HUES48 (cell line): ENCODE measurements around the gene TP73.

Experiments
- H3K27ac ChIP-seq: one replicate; pipeline ENCODE4 v1.7.0; 2013; ENCODE audit warnings: low read depth, low read length, inconsistent platforms
- H3K27me3 ChIP-seq: 2 replicates; pipeline ENCODE4 v1.6.1; 2013; ENCODE audit warnings: mild to moderate bottlenecking, low read length; ENCODE audit not compliant: control insufficient read depth, insufficient read depth
- H3K36me3 ChIP-seq: 2 replicates; pipeline ENCODE4 v1.6.1; 2013; ENCODE audit warnings: low read length; ENCODE audit not compliant: control insufficient read depth, insufficient read depth
- H3K4me1 ChIP-seq: 2 replicates; pipeline ENCODE4 v1.6.1; 2013; ENCODE audit warnings: mild to moderate bottlenecking, low read length; ENCODE audit not compliant: control insufficient read depth, insufficient read depth
- H3K4me3 ChIP-seq: 2 replicates; pipeline ENCODE4 v1.5.1; 2013; ENCODE audit warnings: mild to moderate bottlenecking, low read depth, low read length
- H3K9ac ChIP-seq: 2 replicates; pipeline ENCODE4 v1.6.1; 2013; ENCODE audit warnings: mild to moderate bottlenecking, low read depth, low read length, moderate library complexity
- H3K9me3 ChIP-seq: 2 replicates; pipeline ENCODE4 v1.6.1; 2013; ENCODE audit warnings: low read length; ENCODE audit not compliant: control insufficient read depth, insufficient read depth

Gene TP73

GRCh38 chr1:3767328-3767925 is 115.1 kb downstream of the TP73 start:
- H3K36me3 ChIP-seq: no peaks in the 10 kb centered on the region

GRCh38 chr1:3768811-3769390 is 116.6 kb downstream of the TP73 start:
- no peaks in the 10 kb centered on the region; the same call in 1 of the 2 replicates for H3K9me3 ChIP-seq
- H3K4me1 ChIP-seq: peaks cover 6% of the 10 kb centered on the region; the same call in 1 of the 2 replicates
- H3K9ac ChIP-seq: no peak overlapping the region
- peaks cover 3% of the 10 kb centered on the region; the same call in 1 of the 2 replicates for H3K27me3 ChIP-seq
- H3K4me3 ChIP-seq: no peak overlapping the region
- H3K27ac ChIP-seq: no peak overlapping the region
- H3K36me3 ChIP-seq: no peaks in the 10 kb centered on the region

More at GRCh38 chr1:3767328-3767925, 115.1 kb downstream of the TP73 start:
- H3K27ac ChIP-seq: no peak overlapping the region
- H3K9me3 ChIP-seq: no peaks in the 10 kb centered on the region; the same call in 1 of the 2 replicates
- H3K4me1 ChIP-seq: peaks cover 6% of the 10 kb centered on the region; the same call in 1 of the 2 replicates
- H3K9ac ChIP-seq: no peak overlapping the region
- no peak overlapping the region for H3K4me3 ChIP-seq
- H3K27me3 ChIP-seq: peaks cover 3% of the 10 kb centered on the region; the same call in 1 of the 2 replicates

GRCh38 chr1:3770047-3770765 is 117.9 kb downstream of the TP73 start:
- H3K27me3 ChIP-seq: peaks cover 3% of the 10 kb centered on the region; the same call in 1 of the 2 replicates
- H3K9me3 ChIP-seq: no peaks in the 10 kb centered on the region; the same call in 1 of the 2 replicates
- no peak overlapping the region for H3K9ac ChIP-seq
- no peak overlapping the region for H3K27ac ChIP-seq
- no peaks in the 10 kb centered on the region for H3K36me3 ChIP-seq
- H3K4me1 ChIP-seq: peaks cover 6% of the 10 kb centered on the region; the same call in 1 of the 2 replicates
- H3K4me3 ChIP-seq: no peak overlapping the region

GRCh38 chr1:3771108-3772026 is 119.1 kb downstream of the TP73 start:
- Histone ChIP-seq H3K4me1 (peaks cover 6% of the 10 kb centered on the region; the same call in 1 of the 2 replicates), H3K4me3 (peak overlapping the region; percentile 76), H3K27ac (no peak overlapping the region), H3K9ac (peak overlapping the region; percentile 37; the same call in 1 of the 2 replicates), H3K9me3 (no peaks in the 10 kb centered on the region; the same call in 1 of the 2 replicates), H3K27me3 (peaks cover 3% of the 10 kb centered on the region; the same call in 1 of the 2 replicates), H3K36me3 (no peaks in the 10 kb centered on the region)

GRCh38 chr1:3772027-3772714 is 119.9 kb downstream of the TP73 start:
- H3K27ac ChIP-seq: no peak overlapping the region
- no peaks in the 10 kb centered on the region; the same call in 1 of the 2 replicates for H3K9me3 ChIP-seq
- peaks cover 3% of the 10 kb centered on the region; the same call in 1 of the 2 replicates for H3K27me3 ChIP-seq
- peak overlapping the region; percentile 37; the same call in 1 of the 2 replicates for H3K9ac ChIP-seq
- H3K36me3 ChIP-seq: no peaks in the 10 kb centered on the region
- H3K4me3 ChIP-seq: peak overlapping the region; percentile 76
- peaks cover 6% of the 10 kb centered on the region; the same call in 1 of the 2 replicates for H3K4me1 ChIP-seq

- Histone ChIP-seq H3K9me3 (no peaks in the 10 kb centered on the region; the same call in 1 of the 2 replicates), H3K4me1 (peaks cover 6% of the 10 kb centered on the region; the same call in 1 of the 2 replicates)
Observed at GRCh38 chr1:3772715-3773571, 120.6 kb downstream of the TP73 start, which contains the start of gene SMIM1. SMIM1 (plus strand) TSS chr1:3772749; CDS start chr1:3775374, 2,625 bp downstream.

GRCh38 chr1:3773572-3774275 is 121.4 kb downstream of the TP73 start:
- Histone ChIP-seq H3K9me3 (no peaks in the 10 kb centered on the region), H3K9ac (no peak overlapping the region), H3K27ac (no peak overlapping the region), H3K27me3 (peaks cover 3% of the 10 kb centered on the region; the same call in 1 of the 2 replicates), H3K4me3 (0 out of 2 replicates have a peak overlapping the region, but pooled peaks have one; percentile 66), H3K4me1 (peaks cover 6% of the 10 kb centered on the region; the same call in 1 of the 2 replicates), H3K36me3 (no peaks in the 10 kb centered on the region)

More at GRCh38 chr1:3772715-3773571, 120.6 kb downstream of the TP73 start, which contains the start of gene SMIM1:
- H3K27me3 ChIP-seq: peaks cover 3% of the 10 kb centered on the region; the same call in 1 of the 2 replicates
- H3K9ac ChIP-seq: peak within 1 kb of the TSS; percentile 37; the same call in 1 of the 2 replicates
- peak within 1 kb of the TSS; percentile 76 for H3K4me3 ChIP-seq
- no peaks in the 10 kb centered on the region for H3K36me3 ChIP-seq
- H3K27ac ChIP-seq: no peak within 1 kb of the TSS

GRCh38 chr1:3774276-3774945 is 122.1 kb downstream of the TP73 start:
- Histone ChIP-seq H3K9me3 (no peaks in the 10 kb centered on the region), H3K36me3 (peaks cover 6% of the 10 kb centered on the region), H3K27ac (no peak overlapping the region), H3K9ac (no peak overlapping the region), H3K4me1 (peaks cover 6% of the 10 kb centered on the region; the same call in 1 of the 2 replicates), H3K4me3 (no peak overlapping the region), H3K27me3 (peaks cover 3% of the 10 kb centered on the region; the same call in 1 of the 2 replicates)
